Ascending aorta (tissue), 2 donors: ENCODE measurements around the gene RIPK3. TPM values are rescaled to one million over a fixed set of nuclear protein-coding genes. Genes with fewer than 3 reads are reported as not detected.

ENCODE experiments used
- DNase-seq, 2 donors: peaks; one replicate each; pipeline ENCODE4 v3.0.0-alpha.2; 2019; ENCODE audit warnings: low spot score in 2 of 2
- H3K27ac ChIP-seq, 2 donors: fragments of 200-600 bp; sonication (generic); one replicate each; pipeline ENCODE4 v1.5.1; 2016 to 2017; ENCODE audit warnings: mild to moderate bottlenecking in 1 of 2
- H3K27me3 ChIP-seq: fragments of 200-600 bp; sonication (generic); one replicate; pipeline ENCODE4 v1.5.1; 2017
- H3K36me3 ChIP-seq, 2 donors: fragments of 200-600 bp; sonication (generic); one replicate each; pipeline ENCODE4 v1.5.1; 2016
- H3K4me1 ChIP-seq, 2 donors: fragments of 200-600 bp; sonication (generic); one replicate each; pipeline ENCODE4 v1.5.1; 2016 to 2017; ENCODE audit warnings: mild to moderate bottlenecking in 1 of 2
- H3K4me3 ChIP-seq, 2 donors: fragments of 200-600 bp; sonication (generic); one replicate each; pipeline ENCODE4 v1.5.1; 2016 to 2017; ENCODE audit warnings: mild to moderate bottlenecking in 1 of 2
- H3K9me3 ChIP-seq, 2 donors: fragments of 200-600 bp; sonication (generic); one replicate each; pipeline ENCODE4 v1.5.1; 2016
- CTCF ChIP-seq, 3 experiments: fragments of 200-600 bp in 2 of 3; fragments of 450-650 bp in 1 of 3; sonication (generic) in 2 of 3; IDR thresholded peaks; one replicate each; pipeline ENCODE4 v1.5.1; 2016 to 2019; ENCODE audit warnings: antibody characterized with exemption in 3 of 3, mild to moderate bottlenecking in 1 of 3, moderate library complexity in 1 of 3
- intact Hi-C: fragments of 100-400 bp; cut with DNase I; formaldehyde crosslinking; loops from one replicate; pipeline ENCODE4 v1.15.1; 2023
- total RNA-seq: library from RNA; depleted of rRNA; stranded (reverse); fragments of >200 nt; gene quantifications from one replicate; pipeline ENCODE4 v1.1.0, GENCODE V29; 2016

Gene RIPK3
- total RNA-seq, 1 donor from 2014 or later, result 2.3 TPM

GRCh38 chr14:24347134-24347533 is 7.3 kb upstream of the RIPK3 start:
- H3K9me3 ChIP-seq, result no peaks in the 10 kb centered on the region
- no peak for DNase-seq

GRCh38 chr14:24343795-24344660 is 4.2 kb upstream of the RIPK3 start:
- H3K4me1 ChIP-seq, result no peaks in the 10 kb centered on the region
- intact Hi-C loops, result no loop called here
- TF ChIP-seq CTCF (IDR thresholded peaks at IDR 0.05), result no peak
- DNase-seq, result no peak
- no peaks in the 10 kb centered on the region for H3K9me3 ChIP-seq
- H3K27me3 ChIP-seq, result no peaks in the 10 kb centered on the region
- H3K36me3 ChIP-seq, result no peaks in the 10 kb centered on the region
- no peak overlapping the region for H3K4me3 ChIP-seq
- H3K27ac ChIP-seq, result no peak overlapping the region

More at GRCh38 chr14:24347134-24347533, 7.3 kb upstream of the RIPK3 start:
- TF ChIP-seq CTCF (IDR thresholded peaks at IDR 0.05), result no peak
- Histone ChIP-seq H3K4me1 (no peaks in the 10 kb centered on the region), H3K27ac (no peak overlapping the region), H3K36me3 (no peaks in the 10 kb centered on the region), H3K27me3 (no peaks in the 10 kb centered on the region), H3K4me3 (no peak overlapping the region)
- intact Hi-C loops, result no loop called here

GRCh38 chr14:24342889-24343288 is 3.1 kb upstream of the RIPK3 start:
- intact Hi-C loops, result no loop called here

GRCh38 chr14:24340606-24341005 is 815 bp upstream of the RIPK3 start:
- Histone ChIP-seq H3K9me3 (no peaks in the 10 kb centered on the region), H3K27me3 (no peaks in the 10 kb centered on the region)
- intact Hi-C loops, result no loop called here

More at GRCh38 chr14:24342889-24343288, 3.1 kb upstream of the RIPK3 start:
- Histone ChIP-seq H3K9me3 (no peaks in the 10 kb centered on the region), H3K36me3 (no peaks in the 10 kb centered on the region), H3K27ac (no peak overlapping the region), H3K27me3 (no peaks in the 10 kb centered on the region), H3K4me1 (no peaks in the 10 kb centered on the region), H3K4me3 (no peak overlapping the region)
- no peak for TF ChIP-seq CTCF (IDR thresholded peaks at IDR 0.05)
- no peak for DNase-seq

GRCh38 chr14:24338843-24339242 is 948 bp downstream of the RIPK3 start:
- Histone ChIP-seq H3K9me3 (no peaks in the 10 kb centered on the region), H3K27me3 (peaks cover 12% of the 10 kb centered on the region), H3K27ac (no peak overlapping the region), H3K4me3 (peak overlapping the region; percentile 22 to 60), H3K36me3 (no peaks in the 10 kb centered on the region), H3K4me1 (peaks cover 7 to 10% of the 10 kb centered on the region in 2 donors)
- no peak for TF ChIP-seq CTCF (IDR thresholded peaks at IDR 0.05)
- intact Hi-C loops, result no loop called here
- DNase-seq, result no peak

More at GRCh38 chr14:24340606-24341005, 815 bp upstream of the RIPK3 start:
- no peaks in the 10 kb centered on the region for H3K36me3 ChIP-seq
- no peak for DNase-seq
- H3K27ac ChIP-seq, result no peak overlapping the region
- no peak overlapping the region for H3K4me3 ChIP-seq
- H3K4me1 ChIP-seq, result no peaks in the 10 kb centered on the region
- TF ChIP-seq CTCF (IDR thresholded peaks at IDR 0.05), result no peak
